SK-N-MC (cell line): ENCODE data around the gene STH.
A peak's percentile ranks its signal among the peaks of the same experiment; 100 is the strongest.

Experiments
- DNase-seq: peaks from one replicate; pipeline ENCODE4 v3.0.0-alpha.2; 2011; ENCODE audit warnings: low read depth, low spot score
- H3K27ac ChIP-seq: fragments of 200-600 bp; sonication (generic); 2 replicates; pipeline ENCODE4 v1.5.1; 2016; ENCODE audit warnings: mixed run types
- H3K36me3 ChIP-seq: fragments of 200-600 bp; sonication (generic); 2 replicates; pipeline ENCODE4 v1.6.1; 2017; ENCODE audit warnings: antibody characterized with exemption, low read length, mixed read lengths; ENCODE audit not compliant: insufficient read depth
- H3K4me3 ChIP-seq: fragments of 200-600 bp; sonication (generic); 2 replicates; pipeline ENCODE4 v1.5.1; 2016
- H3K9ac ChIP-seq: fragments of 200-600 bp; sonication (generic); 2 replicates; pipeline ENCODE4 v1.8.0; 2017; ENCODE audit warnings: mixed run types, mixed read lengths; ENCODE audit not compliant: insufficient read length
- H3K9me3 ChIP-seq: fragments of 200-600 bp; sonication (generic); 2 replicates; pipeline ENCODE4 v1.6.1; 2017; ENCODE audit warnings: low read depth, mild to moderate bottlenecking, antibody characterized with exemption, low read length, moderate library complexity, mixed read lengths
- EZH2 ChIP-seq: fragments of 200-600 bp; sonication (generic); IDR thresholded peaks from one replicate; pipeline ENCODE4 v1.6.1; 2017; ENCODE audit warnings: antibody characterized with exemption
- FOXP2 ChIP-seq: optimal IDR thresholded peaks from 2 replicates; pipeline ENCODE3; 2011; ENCODE audit warnings: mild to moderate bottlenecking, moderate library complexity; ENCODE audit not compliant: insufficient read depth; ENCODE audit errors: extremely low read length, control extremely low read depth
- POLR2AphosphoS5 ChIP-seq: IDR thresholded peaks from 2 replicates; pipeline ENCODE4 v1.6.1; 2012; ENCODE audit warnings: mild to moderate bottlenecking, low read depth, low read length, borderline replicate concordance

The STH gene

GRCh38 chr17:46045639-46046038, 46.6 kb downstream of the STH start:
- Histone ChIP-seq H3K9ac (no peak overlapping the region), H3K36me3 (peaks cover 82% of the 10 kb centered on the region), H3K9me3 (no peaks in the 10 kb centered on the region), H3K4me3 (no peak overlapping the region), H3K27ac (peak overlapping the region; percentile 40; the same call in 1 of the 2 replicates)
- no peak for DNase-seq
- TF ChIP-seq FOXP2 (no peak), EZH2 (no peak), POLR2AphosphoS5 (no peak)

- H3K27ac ChIP-seq, result peak overlapping the region; percentile 43; the same call in 1 of the 2 replicates
- no peaks in the 10 kb centered on the region for H3K9me3 ChIP-seq
- no peak overlapping the region for H3K9ac ChIP-seq
- no peak for DNase-seq
- TF ChIP-seq EZH2 (no peak), FOXP2 (no peak), POLR2AphosphoS5 (no peak)
- peaks cover 84% of the 10 kb centered on the region for H3K36me3 ChIP-seq
- no peak overlapping the region for H3K4me3 ChIP-seq
Measured at GRCh38 chr17:46046957-46047356, 47.9 kb downstream of the STH start.

GRCh38 chr17:46047398-46047797, 48.3 kb downstream of the STH start:
- DNase-seq, result no peak
- TF ChIP-seq EZH2 (no peak), POLR2AphosphoS5 (no peak), FOXP2 (no peak)
- Histone ChIP-seq H3K9me3 (no peaks in the 10 kb centered on the region), H3K36me3 (peaks cover 85% of the 10 kb centered on the region), H3K27ac (peak overlapping the region; percentile 43; the same call in 1 of the 2 replicates), H3K9ac (no peak overlapping the region), H3K4me3 (no peak overlapping the region)

GRCh38 chr17:46047856-46048255, 48.8 kb downstream of the STH start:
- Histone ChIP-seq H3K9ac (no peak overlapping the region), H3K36me3 (peaks cover 80% of the 10 kb centered on the region), H3K27ac (no peak overlapping the region), H3K4me3 (no peak overlapping the region), H3K9me3 (no peaks in the 10 kb centered on the region)
- DNase-seq, result no peak
- no peak for TF ChIP-seq FOXP2
- TF ChIP-seq POLR2AphosphoS5, result no peak
- no peak for TF ChIP-seq EZH2
